HL-60/S4 treated with phorbol 12-myristate 13-acetate at 8.2 ng/mL for 4 days and 3 days (cell line): ENCODE data around the gene SH3RF1.

ENCODE experiments used
- in situ Hi-C: fragments of 300-500 bp; cut with MboI; formaldehyde crosslinking; loops from 2 replicates; pipeline ENCODE4 v1.15.0; 2022; ENCODE audit warnings: low sequenced_read_pairs

The SH3RF1 gene

GRCh38 chr4:169252339-169253112, 18.2 kb downstream of the SH3RF1 start:
- in situ Hi-C loops, result no loop called here

DNA sequence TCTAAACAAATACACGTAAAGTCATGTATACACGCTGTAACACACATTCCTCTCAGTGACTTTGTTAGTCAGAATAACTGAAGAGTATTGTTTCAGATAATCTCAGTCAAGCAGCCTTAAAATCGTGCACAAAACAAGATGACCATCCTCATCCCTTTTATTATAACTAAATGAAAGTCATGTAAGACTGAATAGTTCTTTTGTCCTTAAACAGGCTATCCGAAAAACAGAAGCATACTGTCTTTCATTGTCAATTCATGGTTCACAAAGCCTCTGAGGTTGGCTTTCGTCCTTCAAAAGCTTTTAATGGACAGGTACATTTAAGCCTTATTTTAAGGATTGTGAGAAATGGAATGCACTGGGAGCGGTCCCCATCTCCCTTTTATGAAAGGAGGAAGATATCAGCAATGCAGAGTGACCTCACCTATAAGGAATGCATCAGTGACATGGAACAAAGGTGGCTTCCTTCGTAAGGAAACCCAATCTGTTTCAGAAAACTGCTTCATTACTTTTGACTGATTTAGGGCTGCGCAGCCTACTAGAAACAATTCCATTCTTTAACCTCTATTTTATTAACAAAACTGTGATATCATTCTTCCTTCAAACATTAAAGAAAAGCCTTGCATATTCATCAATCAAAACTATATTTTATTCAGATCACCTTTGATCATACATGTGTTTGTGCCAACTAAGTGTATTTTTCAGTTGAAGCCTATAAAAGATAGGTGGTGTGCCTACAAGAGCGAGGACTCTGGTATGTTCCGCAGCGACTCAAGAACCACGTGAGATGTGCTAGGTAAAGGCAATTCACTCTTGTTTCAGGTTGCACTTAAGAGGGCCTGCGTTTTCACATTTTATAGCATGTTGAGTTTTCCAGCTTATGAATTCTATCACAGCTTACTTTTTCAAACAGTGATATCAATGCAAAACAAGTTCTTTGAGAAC, 19.2 kb downstream of the SH3RF1 start:
- in situ Hi-C loops, result no loop called here

- in situ Hi-C loops, result no loop called here
Observed at GRCh38 chr4:169250796-169251195, 20.0 kb downstream of the SH3RF1 start.

GRCh38 chr4:169249999-169250398, 20.8 kb downstream of the SH3RF1 start:
- in situ Hi-C loops, result no loop called here

- in situ Hi-C loops, result no loop called here
Observed at GRCh38 chr4:169249214-169249973, 21.4 kb downstream of the SH3RF1 start.

DNA sequence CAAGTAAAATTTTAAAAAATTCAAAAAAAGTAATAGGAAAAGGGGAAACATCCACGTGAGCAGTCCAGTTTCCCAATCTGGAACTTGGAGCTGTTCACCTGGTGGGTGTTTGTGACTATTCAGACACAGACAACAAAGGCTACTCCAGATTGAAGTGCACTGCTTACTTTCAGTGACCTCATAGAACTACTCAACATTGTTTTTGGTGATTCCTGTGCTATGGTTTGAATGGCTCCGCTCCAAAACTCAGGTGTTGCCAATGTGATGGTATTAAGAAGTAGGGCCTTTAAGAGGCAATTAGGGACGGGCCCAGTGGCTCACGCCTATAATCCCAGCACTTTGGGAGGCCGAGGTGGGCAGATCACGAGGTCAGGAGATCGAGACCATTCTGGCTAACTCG, 22.1 kb downstream of the SH3RF1 start:
- in situ Hi-C loops, result no loop called here

GRCh38 chr4:169246957-169247396, 23.8 kb downstream of the SH3RF1 start:
- in situ Hi-C loops, result no loop called here

DNA sequence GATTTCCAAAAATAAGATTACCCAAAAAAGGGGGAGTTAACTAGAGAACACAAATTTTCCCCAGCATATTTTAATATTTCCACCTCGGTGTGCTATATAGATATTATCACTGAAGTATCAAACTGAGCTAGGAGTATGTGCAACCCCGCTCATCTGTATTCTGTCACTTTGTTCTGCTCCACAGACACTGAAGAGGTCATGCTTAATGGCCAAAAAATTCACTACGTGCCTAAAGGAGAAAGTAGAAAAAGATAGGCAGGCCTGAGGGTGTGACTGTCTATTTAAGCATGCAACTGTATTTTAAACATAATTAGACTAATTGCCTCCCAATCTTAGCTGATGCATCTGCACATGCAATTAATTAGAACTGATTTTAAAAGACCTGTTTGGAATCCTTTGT, 24.5 kb downstream of the SH3RF1 start:
- in situ Hi-C loops, result no loop called here

- in situ Hi-C loops, result no loop called here
Observed at GRCh38 chr4:169245061-169245460, 25.7 kb downstream of the SH3RF1 start.

- in situ Hi-C loops, result no loop called here
Observed at GRCh38 chr4:169243825-169244609, 26.7 kb downstream of the SH3RF1 start.

- in situ Hi-C loops, result no loop called here
Observed at GRCh38 chr4:169241464-169241863, 29.3 kb downstream of the SH3RF1 start.

DNA sequence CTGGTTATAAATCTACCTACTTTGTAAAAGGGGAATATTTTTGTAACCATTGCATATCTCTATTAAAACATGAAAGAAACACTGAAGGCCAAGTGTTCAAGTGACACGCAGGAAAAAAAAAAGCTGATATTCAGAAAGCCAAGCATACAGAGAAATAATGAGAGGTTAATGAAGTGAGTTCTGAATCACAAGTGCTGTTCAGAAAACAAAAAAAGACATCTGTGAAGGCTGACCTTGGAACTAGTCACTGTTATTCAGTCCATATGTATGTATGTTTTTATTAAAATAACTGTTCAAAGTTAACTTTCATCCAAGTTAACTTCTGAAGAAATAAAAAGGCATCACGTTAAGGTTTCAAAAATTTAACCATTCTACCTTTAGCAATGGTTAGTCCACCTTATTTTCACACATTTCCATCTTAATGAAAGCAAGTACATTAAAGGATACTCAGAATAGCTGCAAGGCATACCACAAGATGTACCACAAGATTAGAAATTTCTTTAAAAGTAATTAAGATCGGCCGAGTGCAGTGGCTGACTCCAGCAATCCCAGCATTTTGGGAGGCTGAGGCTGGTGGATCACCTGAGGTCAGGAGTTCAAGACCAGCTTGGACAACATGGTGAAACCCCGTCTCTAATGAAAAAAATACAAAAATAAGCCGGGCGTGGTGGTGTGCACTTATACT, 31.4 kb downstream of the SH3RF1 start:
- in situ Hi-C loops, result no loop called here

- in situ Hi-C loops, result no loop called here
Observed at GRCh38 chr4:169238445-169238844, 32.3 kb downstream of the SH3RF1 start.

GRCh38 chr4:169236873-169237626, 33.7 kb downstream of the SH3RF1 start:
- in situ Hi-C loops, result no loop called here

GRCh38 chr4:169236078-169236477, 34.7 kb downstream of the SH3RF1 start:
- in situ Hi-C loops, result no loop called here

DNA sequence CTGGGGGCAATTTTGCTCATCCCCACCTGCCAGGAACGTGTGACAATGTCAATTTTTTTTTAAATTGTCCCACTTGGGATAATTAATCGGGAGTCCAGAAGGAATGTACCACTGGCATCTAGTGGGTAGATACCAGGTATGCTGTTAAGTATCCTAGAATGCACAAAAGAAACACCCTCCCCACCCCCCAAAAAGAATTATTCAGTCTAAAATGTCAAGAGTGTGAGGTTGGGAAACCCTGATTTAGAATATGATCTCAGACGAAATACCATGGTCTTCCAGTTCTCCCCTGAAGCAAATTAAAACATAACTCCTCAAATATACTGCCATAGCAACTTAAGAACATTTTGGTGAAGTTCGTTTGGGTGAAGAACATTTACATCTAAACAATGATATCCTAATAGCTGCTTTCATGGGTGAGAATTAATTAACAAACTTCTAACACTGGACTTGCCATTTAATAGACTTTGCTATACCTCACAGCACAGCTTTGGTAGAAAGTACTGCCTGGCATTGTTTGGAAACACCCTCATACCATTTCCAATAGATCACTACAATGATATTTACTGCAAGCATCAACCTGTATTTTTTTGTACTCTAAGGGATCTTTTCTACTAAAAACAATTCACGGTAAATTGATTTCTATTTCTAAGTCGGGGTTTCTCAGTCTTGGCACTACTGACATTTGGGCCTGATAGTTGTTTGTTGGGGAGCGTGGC, 36.5 kb downstream of the SH3RF1 start:
- in situ Hi-C loops, result no loop called here

DNA sequence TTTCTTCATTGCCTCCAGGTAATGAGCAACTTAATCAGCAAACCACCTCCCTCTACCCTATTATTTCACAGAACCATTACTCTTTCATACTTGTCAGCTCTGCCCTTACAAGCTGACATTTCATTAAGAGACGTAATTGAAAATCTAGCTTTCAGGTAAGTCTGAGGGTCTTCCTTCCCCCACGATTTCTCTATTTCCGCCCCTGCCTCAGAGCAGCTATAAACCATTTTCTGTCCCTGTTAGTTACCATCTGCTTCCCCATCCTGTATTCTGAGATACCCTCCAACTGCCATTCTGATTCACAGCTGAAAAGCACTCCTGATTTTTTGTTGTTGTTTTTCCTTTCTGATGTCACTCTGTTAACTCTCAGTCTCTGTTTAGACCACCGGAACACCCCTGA, 37.1 kb downstream of the SH3RF1 start:
- in situ Hi-C loops, result no loop called here

DNA sequence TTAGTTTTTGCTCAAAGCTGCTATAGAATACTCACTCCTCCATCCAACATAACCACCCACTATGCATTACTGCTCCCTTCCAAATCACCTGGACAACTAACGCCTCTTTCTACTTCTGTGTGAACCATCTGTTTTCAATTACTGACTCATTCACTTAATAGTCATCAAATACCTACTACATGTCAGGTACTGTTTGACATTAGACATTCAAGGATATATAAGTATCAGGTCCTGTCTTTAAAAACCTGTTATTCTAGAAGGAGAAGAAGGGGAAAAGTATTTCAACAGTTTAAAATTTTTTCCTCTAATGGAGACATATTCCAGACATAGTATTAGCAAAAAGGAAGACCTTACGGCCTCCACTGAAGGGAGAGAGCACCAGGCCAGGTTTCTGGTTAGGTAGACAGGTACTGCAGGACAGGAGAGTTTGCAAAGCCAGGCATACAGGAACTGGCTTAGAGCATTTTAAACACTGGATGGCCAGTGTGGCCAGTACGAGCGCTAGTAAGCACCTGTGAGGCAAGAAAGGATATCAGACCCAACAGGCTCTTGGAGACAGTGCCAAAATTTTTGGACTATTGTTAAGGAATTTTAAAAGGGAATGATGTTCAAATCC, 39.0 kb downstream of the SH3RF1 start:
- in situ Hi-C loops, result no loop called here
